HG03378 (cell line): ENCODE data around the gene C16orf89.
"Not testable (repeated sequence)": the region's sequence is repeated elsewhere in the genome, so short reads cannot be mapped to it uniquely, and the experiment has no call there.

Experiments used
- ATAC-seq: cut with Tn5 transposase; IDR thresholded peaks from one replicate; pipeline ENCODE4 v1.9.1; 2021; ENCODE audit warnings: mild to moderate bottlenecking, moderate library complexity; ENCODE audit not compliant: unreplicated experiment

C16orf89 gene

GRCh38 chr16:5062790-5063765 lies 2.7 kb downstream of the C16orf89 start:
- no peak for ATAC-seq

GRCh38 chr16:5062051-5062450 lies 3.7 kb downstream of the C16orf89 start:
- ATAC-seq: peak; percentile 87

- no peak for ATAC-seq
Observed at GRCh38 chr16:5060073-5060641, 5.6 kb downstream of the C16orf89 start.

GRCh38 chr16:5059386-5060072 lies 6.2 kb downstream of the C16orf89 start:
- ATAC-seq: no peak

GRCh38 chr16:5058476-5058875 lies 7.3 kb downstream of the C16orf89 start:
- no peak for ATAC-seq

- no peak for ATAC-seq
Observed at GRCh38 chr16:5056352-5056751, 9.4 kb downstream of the C16orf89 start.

- ATAC-seq: no peak
Observed at GRCh38 chr16:5054876-5055865, 10.6 kb downstream of the C16orf89 start.

- no peak for ATAC-seq
Observed at GRCh38 chr16:5046914-5047313, 18.8 kb downstream of the C16orf89 start.

- ATAC-seq: no peak
Observed at GRCh38 chr16:5045499-5046115, 20.1 kb downstream of the C16orf89 start.

GRCh38 chr16:5044581-5044980 lies 21.2 kb downstream of the C16orf89 start:
- not testable (repeated sequence) for ATAC-seq

- ATAC-seq: no peak
Observed at GRCh38 chr16:5044011-5044540, 21.7 kb downstream of the C16orf89 start.

- no peak for ATAC-seq
Observed at GRCh38 chr16:5042574-5043171, 23.1 kb downstream of the C16orf89 start.

GRCh38 chr16:5041600-5042133 lies 24.1 kb downstream of the C16orf89 start:
- peak; percentile 78 for ATAC-seq

- ATAC-seq: no peak
Observed at GRCh38 chr16:5040451-5040850, 25.3 kb downstream of the C16orf89 start.

GRCh38 chr16:5036228-5037156 lies 29.3 kb downstream of the C16orf89 start:
- ATAC-seq: no peak

GRCh38 chr16:5035909-5036227 lies 29.9 kb downstream of the C16orf89 start:
- no peak for ATAC-seq

- ATAC-seq: no peak
Observed at GRCh38 chr16:5034167-5034523, 31.6 kb downstream of the C16orf89 start.
